Activated CD4-positive, alpha-beta T cell treated with anti-CD3 and anti-CD28 coated beads, Interleukin-2, amount 50 U/mL, for 4 hours (primary cell): Measurements from ENCODE around the gene WWOX.

Source experiments
- DNase-seq, 2 experiments: peaks; one replicate each; pipeline ENCODE4 v3.0.0-alpha.2; 2020

The WWOX gene

GRCh38 chr16:78988361-78988969 is 889.0 kb downstream of the WWOX start:
- no peak for DNase-seq

GRCh38 chr16:78990309-78990701 is 890.9 kb downstream of the WWOX start:
- DNase-seq: no peak

GRCh38 chr16:78992001-78992400 is 892.5 kb downstream of the WWOX start:
- no peak for DNase-seq

GRCh38 chr16:78993346-78993745 is 893.9 kb downstream of the WWOX start:
- DNase-seq: no peak

- DNase-seq: no peak
These were observed 894.8 kb downstream of the WWOX start for GRCh38 chr16:78994135-78994745.

GRCh38 chr16:78995441-78995840 is 896.0 kb downstream of the WWOX start:
- no peak for DNase-seq

- no peak for DNase-seq
These were observed 897.3 kb downstream of the WWOX start for GRCh38 chr16:78996790-78997189.

- DNase-seq: no peak
These were observed 899.4 kb downstream of the WWOX start for GRCh38 chr16:78998879-78999278.

- no peak for DNase-seq
These were observed 901.9 kb downstream of the WWOX start for GRCh38 chr16:79001156-79001967.

GRCh38 chr16:79003026-79003609 is 903.7 kb downstream of the WWOX start:
- DNase-seq: no peak

- no peak for DNase-seq
These were observed 904.9 kb downstream of the WWOX start for GRCh38 chr16:79004309-79004708.

GRCh38 chr16:79005096-79005495 is 905.6 kb downstream of the WWOX start:
- no peak for DNase-seq

GRCh38 chr16:79006206-79006605 is 906.8 kb downstream of the WWOX start:
- DNase-seq: no peak

- no peak for DNase-seq
These were observed 907.3 kb downstream of the WWOX start for GRCh38 chr16:79006765-79007164.

GRCh38 chr16:79007614-79008013 is 908.2 kb downstream of the WWOX start:
- no peak for DNase-seq

- no peak for DNase-seq
These were observed 908.8 kb downstream of the WWOX start for GRCh38 chr16:79008036-79008868.

GRCh38 chr16:79008869-79009179 is 909.4 kb downstream of the WWOX start:
- no peak for DNase-seq

- DNase-seq: no peak
These were observed 910.4 kb downstream of the WWOX start for GRCh38 chr16:79009896-79010295.

- DNase-seq: no peak
These were observed 911.8 kb downstream of the WWOX start for GRCh38 chr16:79011282-79011681.

- DNase-seq: no peak
These were observed 913.4 kb downstream of the WWOX start for GRCh38 chr16:79012671-79013434.

GRCh38 chr16:79013930-79014660 is 914.6 kb downstream of the WWOX start:
- no peak for DNase-seq
